Stimulated activated CD4-positive, alpha-beta T cell treated with anti-CD3 and anti-CD28 coated beads, Interleukin-15, amount 100 ng/mL, for 24 hours (primary cell): ENCODE results near the gene USP48.

Experiments used
- DNase-seq: peaks from one replicate; pipeline ENCODE4 v3.0.0-alpha.2; 2020

USP48 gene

DNA sequence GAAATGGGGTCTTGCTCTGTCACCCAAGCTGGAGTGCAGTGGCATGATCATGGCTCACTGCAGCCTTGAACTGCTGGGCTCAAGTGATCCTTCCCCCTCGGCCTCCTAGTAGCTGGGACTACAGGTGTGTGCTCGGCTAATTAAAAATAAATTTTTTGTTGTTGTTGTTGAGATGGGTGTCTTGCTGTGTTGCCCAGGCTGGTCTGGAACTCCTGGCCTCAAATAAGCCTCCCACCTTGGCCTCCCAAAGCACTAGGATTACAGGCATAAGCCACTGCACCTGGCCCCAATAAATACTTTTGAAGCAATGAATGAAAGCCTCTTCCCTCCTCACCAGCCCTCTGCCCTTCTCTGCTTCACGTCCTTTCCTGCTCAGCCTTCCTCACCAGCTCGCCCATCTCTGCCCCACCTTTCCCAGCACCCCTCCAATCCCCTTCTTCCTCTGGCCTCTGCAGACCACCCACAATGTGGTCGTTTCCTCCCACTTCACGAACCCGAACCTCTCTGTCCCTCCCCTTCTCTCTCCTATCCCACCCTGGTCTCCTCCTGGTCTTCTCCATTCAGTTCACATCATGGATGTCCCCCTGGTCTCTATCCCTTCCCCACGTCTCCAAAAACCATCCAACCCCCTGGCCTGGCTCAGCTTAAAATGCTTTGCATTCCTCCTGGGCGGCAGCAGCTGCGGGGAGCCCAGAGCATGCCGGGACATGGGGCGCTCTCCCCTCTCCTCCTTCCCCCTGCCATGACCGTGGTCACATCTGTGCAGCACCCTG lies 152.2 kb downstream of the USP48 start:
- DNase-seq: no peak

- DNase-seq: no peak
Observed at GRCh38 chr1:21629971-21630370, 153.0 kb downstream of the USP48 start.

- DNase-seq: no peak
Observed at GRCh38 chr1:21628798-21629393, 154.1 kb downstream of the USP48 start.
